T-helper 22 cell (primary cell): ENCODE results near the gene LPIN3.

ENCODE experiments used
- DNase-seq: peaks from one replicate; pipeline ENCODE4 v3.0.0-alpha.2; 2020; ENCODE audit warnings: low read depth

The LPIN3 gene

DNA sequence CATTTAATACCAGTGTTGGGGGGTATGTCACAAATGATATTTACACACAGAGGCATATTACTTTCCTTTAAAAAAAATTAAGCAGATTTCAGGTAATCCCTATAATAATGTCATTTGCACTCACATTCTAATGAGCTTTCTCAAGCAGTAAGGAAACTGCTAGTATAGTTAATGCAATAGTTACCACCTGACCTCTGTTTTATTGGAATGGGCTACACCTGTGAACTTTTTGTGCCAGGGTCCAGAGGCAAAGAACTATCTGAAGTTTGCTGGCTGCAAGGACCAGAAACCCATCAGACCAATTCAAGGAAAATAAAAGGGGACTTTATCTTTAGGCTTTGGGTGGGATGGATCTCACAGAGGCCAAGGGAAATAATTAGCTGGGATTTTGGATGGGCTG is 20.2 kb upstream of the LPIN3 start:
- DNase-seq, result no peak

GRCh38 chr20:41320976-41321375 is 19.6 kb upstream of the LPIN3 start:
- no peak for DNase-seq

GRCh38 chr20:41327178-41327577 is 13.4 kb upstream of the LPIN3 start:
- no peak for DNase-seq

- DNase-seq, result no peak
These were observed 10.9 kb upstream of the LPIN3 start for GRCh38 chr20:41329435-41330342.

DNA sequence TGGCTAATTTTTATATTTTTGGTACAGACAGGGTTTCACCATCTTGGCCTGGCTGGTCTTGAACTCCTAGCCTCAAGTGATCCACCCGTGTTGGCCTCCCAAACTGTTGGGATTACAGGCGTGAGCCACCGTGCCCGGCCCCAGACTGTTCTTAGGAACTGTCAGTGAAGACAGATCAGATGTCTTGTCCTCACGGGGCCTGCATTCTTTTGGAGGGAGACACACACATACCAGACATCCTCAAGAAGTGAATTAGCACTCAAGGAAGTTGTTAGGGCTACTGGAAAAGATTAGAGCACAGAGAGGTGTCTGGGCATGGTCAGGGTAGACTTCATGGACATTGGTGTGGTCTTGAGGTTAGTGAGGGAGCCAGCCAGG is 10.3 kb upstream of the LPIN3 start:
- no peak for DNase-seq

- DNase-seq, result no peak
These were observed 9.7 kb upstream of the LPIN3 start for GRCh38 chr20:41330941-41331340.

- DNase-seq, result no peak
These were observed 8.9 kb upstream of the LPIN3 start for GRCh38 chr20:41331731-41332130.

DNA sequence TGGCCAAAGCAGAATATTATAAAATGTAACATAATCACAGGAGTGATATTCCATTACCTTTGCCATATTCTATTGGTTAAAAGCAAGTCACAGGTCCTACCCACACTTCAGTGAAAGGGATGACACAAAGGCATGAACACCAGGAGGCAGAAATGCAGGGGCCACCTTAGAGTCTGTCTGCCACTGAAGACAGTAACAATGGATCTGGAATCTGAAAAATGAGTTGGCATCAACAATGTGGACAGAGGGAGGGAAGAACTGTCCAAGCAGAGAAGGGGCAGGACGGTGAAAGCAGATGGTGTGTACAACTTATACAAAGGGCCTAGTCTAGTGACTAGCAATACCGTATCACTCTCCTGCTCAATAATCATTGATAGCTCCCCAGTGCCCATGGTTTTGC is 6.6 kb upstream of the LPIN3 start:
- no peak for DNase-seq

GRCh38 chr20:41334443-41335421 is 5.9 kb upstream of the LPIN3 start:
- DNase-seq, result no peak

- no peak for DNase-seq
These were observed 5.0 kb upstream of the LPIN3 start for GRCh38 chr20:41335591-41335990.

- DNase-seq, result no peak
These were observed 3.7 kb upstream of the LPIN3 start for GRCh38 chr20:41336711-41337492.

- peak; percentile 56 for DNase-seq
These were observed 679 bp upstream of the LPIN3 start for GRCh38 chr20:41339957-41340326.

GRCh38 chr20:41342474-41343464 is 2.1 kb downstream of the LPIN3 start:
- no peak for DNase-seq

GRCh38 chr20:41344477-41344876 is 3.9 kb downstream of the LPIN3 start:
- no peak for DNase-seq

DNA sequence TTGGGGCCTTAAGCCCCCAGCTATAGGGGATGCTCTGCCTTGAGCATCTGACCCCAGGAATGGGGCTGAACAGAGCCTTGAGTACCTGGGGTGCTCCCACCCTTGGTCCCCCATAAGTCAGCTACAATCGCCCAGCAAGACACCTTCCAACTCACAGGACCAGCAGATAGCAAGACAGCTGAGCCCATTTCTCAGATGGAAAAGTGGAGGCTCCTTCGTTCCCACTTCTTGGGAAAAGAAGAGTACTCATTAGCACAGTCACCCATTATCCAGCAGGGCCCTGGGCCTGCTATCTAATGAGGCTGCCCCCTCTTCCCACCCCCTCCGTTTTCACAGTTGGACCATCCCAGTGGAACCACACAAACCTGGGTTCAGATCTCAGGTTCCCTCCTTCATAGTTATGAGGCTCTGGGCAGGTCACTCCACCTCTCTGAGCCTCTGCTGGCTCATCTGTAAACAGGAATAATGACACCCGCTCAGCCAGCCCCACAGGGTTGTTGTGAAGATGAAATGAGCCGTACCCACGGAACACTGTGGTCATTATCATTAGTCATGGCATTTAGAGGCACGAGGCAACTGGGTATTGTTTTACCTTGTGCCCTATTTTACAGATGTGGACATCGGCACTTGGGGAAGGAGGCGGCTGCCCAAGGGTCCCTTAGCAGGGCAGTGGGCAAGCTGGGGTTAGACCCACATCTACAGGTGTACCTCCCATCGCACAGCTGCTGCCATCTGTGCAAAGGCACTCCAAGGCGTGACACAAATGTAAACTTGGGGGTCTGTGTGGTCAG is 4.5 kb downstream of the LPIN3 start:
- no peak for DNase-seq

DNA sequence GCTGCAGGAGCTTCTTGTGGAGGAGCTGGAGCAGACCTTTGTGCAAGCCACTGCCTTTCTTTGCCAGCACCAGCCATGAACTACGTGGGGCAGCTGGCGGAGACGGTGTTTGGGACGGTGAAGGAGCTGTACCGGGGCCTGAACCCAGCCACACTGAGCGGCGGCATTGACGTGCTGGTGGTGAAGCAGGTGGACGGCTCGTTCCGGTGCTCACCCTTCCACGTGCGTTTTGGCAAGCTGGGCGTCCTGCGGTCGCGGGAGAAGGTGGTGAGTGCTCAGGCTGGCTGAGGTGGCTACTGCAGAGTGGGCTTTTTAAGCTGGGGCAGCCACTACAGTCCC is 5.1 kb downstream of the LPIN3 start:
- no peak for DNase-seq

- no peak for DNase-seq
These were observed 7.2 kb downstream of the LPIN3 start for GRCh38 chr20:41347523-41348429.

DNA sequence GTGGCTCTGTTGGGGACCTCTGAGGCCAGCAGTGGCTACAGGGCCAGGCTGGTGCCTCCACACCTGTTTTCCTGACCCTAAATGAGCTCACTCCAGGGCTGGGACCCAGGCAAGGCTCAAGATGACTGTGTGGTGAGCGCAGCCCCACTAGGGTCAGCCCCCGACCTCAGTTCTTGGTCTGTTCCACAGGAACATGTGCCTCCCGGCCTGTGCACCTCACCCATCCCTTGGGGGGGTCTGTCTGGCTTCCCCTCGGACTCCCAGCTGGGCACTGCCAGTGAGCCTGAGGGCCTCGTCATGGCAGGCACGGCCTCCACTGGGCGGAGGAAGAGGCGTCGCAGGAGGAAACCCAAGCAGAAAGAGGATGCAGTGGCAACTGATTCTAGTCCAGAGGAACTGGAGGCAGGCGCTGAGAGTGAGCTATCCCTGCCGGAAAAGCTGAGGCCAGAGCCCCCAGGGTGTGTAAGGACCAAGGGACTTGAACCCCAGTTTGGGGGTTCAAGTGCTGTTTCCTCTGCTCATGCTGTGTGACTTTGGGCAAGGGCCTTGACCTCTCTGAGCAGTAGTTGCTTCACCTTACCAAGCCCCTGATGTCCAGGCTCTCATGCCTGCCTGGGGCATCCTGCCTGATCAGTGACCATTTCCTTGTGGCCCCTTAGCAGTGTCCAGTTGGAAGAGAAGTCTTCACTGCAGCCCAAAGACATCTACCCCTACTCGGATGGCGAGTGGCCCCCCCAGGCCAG is 8.0 kb downstream of the LPIN3 start:
- no peak for DNase-seq
